Testis (tissue), 2 donors: ENCODE data around the gene ARFGEF3.

ENCODE experiments used
- POLR2A ChIP-seq: fragments of 450-650 bp; IDR thresholded peaks from one replicate; pipeline ENCODE4 v1.6.1; 2017; ENCODE audit warnings: antibody characterized with exemption, mild to moderate bottlenecking, moderate library complexity
- TF ChIP-seq, protein P1 (sequence below), 3 experiments: fragments of 450-650 bp in 2 of 3; fragments of 200-600 bp in 1 of 3; sonication (generic) in 1 of 3; IDR thresholded peaks; one replicate each; pipeline ENCODE4 v1.5.1; 2016 to 2019; ENCODE audit warnings: antibody characterized with exemption in 3 of 3, mild to moderate bottlenecking in 2 of 3, moderate library complexity in 1 of 3

- TF ChIP-seq, protein P1, sequence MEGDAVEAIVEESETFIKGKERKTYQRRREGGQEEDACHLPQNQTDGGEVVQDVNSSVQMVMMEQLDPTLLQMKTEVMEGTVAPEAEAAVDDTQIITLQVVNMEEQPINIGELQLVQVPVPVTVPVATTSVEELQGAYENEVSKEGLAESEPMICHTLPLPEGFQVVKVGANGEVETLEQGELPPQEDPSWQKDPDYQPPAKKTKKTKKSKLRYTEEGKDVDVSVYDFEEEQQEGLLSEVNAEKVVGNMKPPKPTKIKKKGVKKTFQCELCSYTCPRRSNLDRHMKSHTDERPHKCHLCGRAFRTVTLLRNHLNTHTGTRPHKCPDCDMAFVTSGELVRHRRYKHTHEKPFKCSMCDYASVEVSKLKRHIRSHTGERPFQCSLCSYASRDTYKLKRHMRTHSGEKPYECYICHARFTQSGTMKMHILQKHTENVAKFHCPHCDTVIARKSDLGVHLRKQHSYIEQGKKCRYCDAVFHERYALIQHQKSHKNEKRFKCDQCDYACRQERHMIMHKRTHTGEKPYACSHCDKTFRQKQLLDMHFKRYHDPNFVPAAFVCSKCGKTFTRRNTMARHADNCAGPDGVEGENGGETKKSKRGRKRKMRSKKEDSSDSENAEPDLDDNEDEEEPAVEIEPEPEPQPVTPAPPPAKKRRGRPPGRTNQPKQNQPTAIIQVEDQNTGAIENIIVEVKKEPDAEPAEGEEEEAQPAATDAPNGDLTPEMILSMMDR (IDR thresholded peaks at IDR 0.05), result no peak
- TF ChIP-seq POLR2A, result no peak
Measured at GRCh38 chr6:138239774-138240173, 78.0 kb downstream of the ARFGEF3 start.
